Measurements from ENCODE around the gene PSEN2.

DNA sequence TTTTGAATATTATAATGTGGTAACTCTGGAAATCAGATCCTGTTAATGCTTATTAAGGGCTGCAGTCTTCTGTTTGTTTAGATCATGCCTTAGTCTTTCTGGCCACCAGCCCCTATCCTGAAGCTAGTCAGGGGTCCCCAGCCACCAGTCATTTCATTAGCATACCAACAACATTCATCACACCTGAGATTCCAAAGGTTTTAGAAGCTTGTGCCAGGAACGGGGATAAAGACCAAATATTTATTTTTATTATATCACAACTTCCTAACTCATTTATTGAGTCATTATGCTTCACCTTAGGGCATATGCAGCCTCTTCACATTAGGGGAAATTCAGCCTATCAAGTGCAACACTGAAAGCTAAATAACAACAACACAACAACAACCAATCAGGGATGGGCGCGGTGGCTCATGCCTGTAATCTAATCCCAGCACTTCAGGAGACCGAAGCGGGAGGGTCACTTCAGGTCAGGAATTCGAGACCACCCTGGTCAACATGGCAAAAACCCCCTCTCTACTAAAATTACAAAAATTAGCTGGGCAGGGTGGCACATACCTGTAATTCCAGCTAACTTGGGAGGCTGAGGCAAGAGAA, 2.9 kb upstream of the PSEN2 start:
- TF ChIP-seq CTCF (IDR thresholded peaks at IDR 0.05) = no peak
- TF ChIP-seq POLR2AphosphoS5 (IDR thresholded peaks at IDR 0.05) = no peak

Data from upper lobe of left lung (tissue), 4 donors.